GM12891 (cell line): ENCODE results near the gene EML1.

ENCODE experiments used
- DNase-seq: peaks from one replicate; pipeline ENCODE4 v3.0.0; 2011; ENCODE audit warnings: low spot score; ENCODE audit not compliant: insufficient read length
- FAIRE-seq: peaks from 2 replicates; lab custom pipeline; 2011; peaks lifted over from hg19 to GRCh38; lab: Jason Lieb, UNC
- PAX5 ChIP-seq: IDR thresholded peaks from 2 replicates; pipeline ENCODE4 v1.6.1; 2011; ENCODE audit warnings: low read length, moderate library complexity, mild to moderate bottlenecking; ENCODE audit not compliant: insufficient read depth, severe bottlenecking
- POLR2A ChIP-seq: IDR thresholded peaks from 2 replicates; pipeline ENCODE4 v1.6.1; 2011; ENCODE audit warnings: low read depth, low read length, control low read depth
- POLR2AphosphoS5 ChIP-seq: IDR thresholded peaks from 2 replicates; pipeline ENCODE4 v1.6.1; 2011; ENCODE audit warnings: low read depth, low read length, control low read depth
- POU2F2 ChIP-seq: IDR thresholded peaks from 2 replicates; pipeline ENCODE4 v1.6.1; 2011; ENCODE audit warnings: low read depth, mild to moderate bottlenecking, control low read depth, low read length, moderate library complexity
- SPI1 ChIP-seq: IDR thresholded peaks from 2 replicates; pipeline ENCODE4 v1.6.1; 2011; ENCODE audit warnings: low read depth, low read length, control low read depth
- TAF1 ChIP-seq: IDR thresholded peaks from 2 replicates; pipeline ENCODE4 v1.6.1; 2011; ENCODE audit warnings: low read depth, low read length, control low read depth

EML1 gene

DNA sequence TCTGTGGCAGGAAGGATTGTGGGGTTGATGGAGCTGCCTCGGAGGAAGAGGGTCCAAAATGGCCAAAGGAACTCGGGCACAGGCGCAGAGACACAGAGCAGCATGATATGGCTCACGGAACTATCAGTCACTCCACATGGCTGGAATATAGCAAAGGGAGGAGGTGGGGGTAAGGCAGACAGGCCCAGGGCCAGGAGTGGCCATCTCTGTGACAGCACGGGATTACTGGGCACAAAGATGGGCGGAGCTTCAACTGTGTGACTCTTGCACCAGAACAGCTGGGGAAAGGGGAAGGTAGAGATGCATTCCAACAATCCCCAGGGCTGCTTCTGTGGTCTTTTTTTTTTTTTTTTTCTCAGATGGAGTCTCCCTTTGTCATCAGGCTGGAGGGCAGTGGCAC lies 24.8 kb upstream of the EML1 start:
- FAIRE-seq (no peak), DNase-seq (no peak)
- TF ChIP-seq POLR2A = no peak
- TF ChIP-seq PAX5 = no peak
- no peak for TF ChIP-seq POU2F2
- TF ChIP-seq SPI1 = no peak
- TF ChIP-seq POLR2AphosphoS5 = no peak
- TF ChIP-seq TAF1 = no peak

GRCh38 chr14:99769123-99769522 lies 24.1 kb upstream of the EML1 start:
- no peak for TF ChIP-seq POLR2AphosphoS5
- TF ChIP-seq POLR2A = no peak
- TF ChIP-seq POU2F2 = no peak
- no peak for TF ChIP-seq PAX5
- no peak for TF ChIP-seq SPI1
- FAIRE-seq (no peak), DNase-seq (no peak)

- DNase-seq = no peak
- no peak for FAIRE-seq
These were observed 23.4 kb upstream of the EML1 start for GRCh38 chr14:99769799-99770198.

GRCh38 chr14:99772371-99773283 lies 20.6 kb upstream of the EML1 start:
- no peak for TF ChIP-seq TAF1
- no peak for TF ChIP-seq PAX5
- DNase-seq (no peak), FAIRE-seq (no peak)

More at GRCh38 chr14:99769799-99770198, 23.4 kb upstream of the EML1 start:
- TF ChIP-seq TAF1 = no peak
- TF ChIP-seq PAX5 = no peak
- TF ChIP-seq POU2F2 = no peak
- no peak for TF ChIP-seq POLR2A
- no peak for TF ChIP-seq POLR2AphosphoS5
- TF ChIP-seq SPI1 = no peak

- DNase-seq (no peak), FAIRE-seq (no peak)
- TF ChIP-seq SPI1 = no peak
- no peak for TF ChIP-seq POLR2A
- no peak for TF ChIP-seq POLR2AphosphoS5
- no peak for TF ChIP-seq PAX5
- TF ChIP-seq POU2F2 = no peak
- TF ChIP-seq TAF1 = no peak
These were observed 19.4 kb upstream of the EML1 start for GRCh38 chr14:99773521-99774497.

- DNase-seq (no peak), FAIRE-seq (no peak)
- no peak for TF ChIP-seq SPI1
- no peak for TF ChIP-seq POU2F2
- no peak for TF ChIP-seq POLR2AphosphoS5
- no peak for TF ChIP-seq TAF1
- no peak for TF ChIP-seq POLR2A
- no peak for TF ChIP-seq PAX5
These were observed 18.5 kb upstream of the EML1 start for GRCh38 chr14:99774556-99775307.

GRCh38 chr14:99775351-99775750 lies 17.9 kb upstream of the EML1 start:
- no peak for FAIRE-seq
- DNase-seq = no peak
- TF ChIP-seq PAX5 = no peak
- no peak for TF ChIP-seq TAF1
- no peak for TF ChIP-seq POLR2AphosphoS5
- no peak for TF ChIP-seq POLR2A
- no peak for TF ChIP-seq POU2F2

- DNase-seq = no peak
- TF ChIP-seq POU2F2 (no peak), TAF1 (no peak), POLR2AphosphoS5 (no peak), POLR2A (no peak), PAX5 (no peak)
These were observed 15.3 kb upstream of the EML1 start for GRCh38 chr14:99777951-99778350.

GRCh38 chr14:99779751-99780150 lies 13.5 kb upstream of the EML1 start:
- no peak for DNase-seq
- TF ChIP-seq SPI1 (no peak), POU2F2 (no peak), POLR2A (no peak), POLR2AphosphoS5 (no peak)
- FAIRE-seq = no peak

More at GRCh38 chr14:99777951-99778350, 15.3 kb upstream of the EML1 start:
- no peak for FAIRE-seq
